GM18861 (cell line): ENCODE results near the gene EDEM3.

Source experiments
- ATAC-seq: cut with Tn5 transposase; IDR thresholded peaks from one replicate; pipeline ENCODE4 v1.9.1; 2021; ENCODE audit not compliant: unreplicated experiment

Gene EDEM3

DNA sequence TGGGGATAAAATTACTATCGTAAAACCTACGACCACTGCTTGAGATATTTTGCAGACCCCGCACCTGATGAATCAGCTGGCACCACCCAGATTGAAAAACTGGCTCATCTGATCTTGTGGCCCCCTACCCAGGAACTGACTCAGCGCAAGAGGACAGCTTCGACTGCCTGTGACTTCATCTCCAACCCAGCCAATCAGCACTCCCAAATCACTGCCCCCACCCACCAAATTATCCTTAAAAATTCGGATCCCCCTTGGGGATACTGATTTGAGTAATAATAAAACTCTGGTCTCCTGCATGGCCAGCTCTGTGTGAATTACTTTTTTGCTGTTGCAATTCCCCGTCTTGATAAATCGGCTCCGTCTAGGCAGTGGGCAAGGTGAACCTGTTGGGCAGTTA lies 81.4 kb downstream of the EDEM3 start:
- no peak for ATAC-seq

DNA sequence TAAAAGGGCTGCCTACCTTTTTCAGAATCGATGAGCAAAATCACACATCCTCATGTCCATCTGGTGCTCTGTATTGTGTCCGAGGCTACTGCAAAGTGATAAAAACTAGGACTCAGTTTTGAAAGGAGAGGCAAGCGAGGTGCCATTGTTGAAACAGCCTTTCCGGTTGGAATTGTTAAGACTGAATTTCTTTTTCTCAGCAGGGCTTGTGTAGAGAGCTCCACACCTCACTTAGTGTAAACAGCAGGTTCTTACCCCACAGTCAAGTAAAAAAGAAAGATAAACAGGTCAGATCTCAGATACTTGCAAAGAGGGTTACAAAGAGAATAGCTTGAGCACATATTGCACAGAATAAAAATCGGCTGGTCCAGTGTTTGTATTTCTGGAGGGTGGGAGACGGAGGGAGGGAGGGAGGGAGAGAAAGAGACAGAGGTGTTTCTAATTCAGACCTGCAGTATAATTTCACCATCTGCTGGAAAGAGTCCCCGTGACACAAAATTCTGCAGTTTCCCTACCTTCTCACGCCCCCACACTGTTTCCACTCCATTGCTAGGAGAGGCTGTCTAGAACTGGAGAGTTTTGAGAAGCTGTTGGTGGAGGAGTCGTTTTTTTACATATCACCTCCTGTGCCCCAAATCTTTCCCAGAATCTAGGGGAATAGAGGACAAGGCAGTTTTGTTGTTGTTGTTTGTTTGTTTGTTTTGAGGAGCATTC lies 82.5 kb downstream of the EDEM3 start:
- no peak for ATAC-seq

DNA sequence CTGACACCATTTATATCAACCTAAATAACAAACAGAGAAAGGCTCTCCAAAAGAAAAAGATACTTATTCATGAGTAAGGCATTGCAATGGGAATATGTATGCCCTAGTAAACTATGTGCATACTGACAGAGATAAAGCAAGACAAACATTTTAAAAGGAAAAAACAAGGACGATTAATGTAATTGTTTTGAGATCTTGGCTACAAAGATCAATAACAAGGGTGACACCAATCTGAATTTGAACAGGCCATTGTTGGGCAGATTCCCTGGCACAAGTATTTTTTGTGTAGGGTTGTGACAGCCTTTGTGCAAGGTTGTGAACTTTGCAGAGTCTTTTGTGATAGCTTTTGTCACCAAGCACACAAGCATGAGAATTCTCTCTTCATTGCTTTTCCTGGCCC lies 85.3 kb downstream of the EDEM3 start:
- no peak for ATAC-seq

DNA sequence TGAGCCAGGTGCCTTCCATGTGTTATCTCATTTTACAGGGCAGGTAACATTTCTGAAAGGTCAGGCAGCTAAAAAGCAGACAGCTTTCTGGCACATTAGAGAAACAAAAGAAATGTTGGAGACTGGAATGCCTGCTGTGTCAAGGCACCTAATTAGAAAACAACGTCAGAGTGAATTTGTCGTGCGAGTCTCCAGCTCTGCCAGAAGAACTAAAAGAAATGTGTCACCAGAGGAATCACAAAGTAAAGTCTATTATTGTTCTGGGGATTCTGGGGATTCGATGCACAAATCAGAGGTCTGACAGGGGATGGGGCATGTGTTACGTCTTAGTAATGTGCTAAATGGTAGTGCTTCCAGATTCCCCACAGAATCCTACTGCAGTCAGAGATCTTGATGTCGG lies 89.3 kb downstream of the EDEM3 start:
- ATAC-seq = no peak

DNA sequence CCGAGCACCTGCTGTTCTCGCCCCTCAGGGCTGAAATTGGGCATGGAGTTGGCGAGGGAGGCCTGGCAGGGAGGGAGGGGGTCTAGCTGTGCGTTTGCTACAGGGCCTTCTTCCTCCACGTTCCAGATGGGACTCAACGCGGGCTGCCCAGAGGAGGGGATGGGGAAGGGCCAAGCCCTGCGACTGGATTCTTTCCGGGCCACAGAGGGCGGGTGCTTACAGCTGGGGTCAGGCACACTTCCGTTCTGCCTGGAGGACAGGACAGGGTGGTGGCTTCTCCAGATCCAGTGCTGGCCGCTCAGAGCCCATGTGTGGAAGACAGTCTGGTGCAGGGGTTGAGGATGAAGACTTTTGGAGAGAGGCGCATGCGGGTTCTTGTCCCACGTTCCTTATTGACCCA lies 90.0 kb downstream of the EDEM3 start:
- ATAC-seq = no peak

DNA sequence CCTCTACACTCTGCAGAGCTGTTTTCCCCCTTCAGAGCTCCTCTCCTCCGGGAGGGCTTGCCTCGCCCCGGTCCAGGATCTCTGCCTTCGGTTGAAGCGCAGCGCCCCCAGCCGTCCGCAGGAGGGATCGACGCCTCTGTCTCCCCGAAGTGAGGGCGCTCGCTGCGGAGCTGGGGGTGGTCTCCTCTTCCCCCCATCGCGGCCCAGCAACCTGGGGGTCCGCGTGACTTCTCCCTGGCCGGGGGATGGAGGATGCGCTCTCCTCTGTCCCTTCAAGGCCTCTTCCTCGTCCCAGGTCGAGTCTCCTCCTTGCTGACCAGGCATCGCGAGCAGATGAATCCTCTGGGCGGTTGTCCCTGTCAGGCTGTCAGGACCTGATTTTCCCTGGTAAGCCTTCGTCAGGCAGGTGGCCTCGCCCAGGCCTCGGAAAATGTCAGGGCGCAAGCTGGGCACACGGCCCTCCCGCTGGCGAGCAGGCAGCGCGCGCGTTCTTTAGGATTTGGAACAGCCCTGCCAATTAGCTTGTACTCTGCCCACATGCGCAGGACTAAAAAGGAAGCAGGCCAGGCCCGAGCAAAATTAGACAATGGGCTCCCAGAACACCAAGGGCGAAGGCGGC lies 90.5 kb downstream of the EDEM3 start:
- ATAC-seq = no peak

DNA sequence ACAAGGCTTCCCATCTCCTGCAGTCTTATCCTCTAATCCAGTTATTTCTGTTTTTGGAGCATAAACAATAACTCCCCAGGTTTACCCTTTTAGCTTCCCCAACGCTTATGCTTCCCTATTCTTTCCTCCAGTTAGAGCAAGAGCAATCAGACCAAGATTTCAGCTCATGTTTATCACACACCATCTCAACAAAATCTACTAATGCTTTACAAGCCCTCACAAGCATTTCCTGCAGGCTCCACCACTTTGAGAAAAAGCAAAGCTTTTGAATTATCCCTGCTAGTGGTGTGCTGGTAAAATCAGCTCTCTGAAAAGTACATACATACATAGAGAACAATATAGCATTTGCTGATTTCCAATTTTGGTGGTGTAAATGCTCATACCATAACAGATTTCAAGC lies 92.9 kb downstream of the EDEM3 start:
- ATAC-seq = no peak

DNA sequence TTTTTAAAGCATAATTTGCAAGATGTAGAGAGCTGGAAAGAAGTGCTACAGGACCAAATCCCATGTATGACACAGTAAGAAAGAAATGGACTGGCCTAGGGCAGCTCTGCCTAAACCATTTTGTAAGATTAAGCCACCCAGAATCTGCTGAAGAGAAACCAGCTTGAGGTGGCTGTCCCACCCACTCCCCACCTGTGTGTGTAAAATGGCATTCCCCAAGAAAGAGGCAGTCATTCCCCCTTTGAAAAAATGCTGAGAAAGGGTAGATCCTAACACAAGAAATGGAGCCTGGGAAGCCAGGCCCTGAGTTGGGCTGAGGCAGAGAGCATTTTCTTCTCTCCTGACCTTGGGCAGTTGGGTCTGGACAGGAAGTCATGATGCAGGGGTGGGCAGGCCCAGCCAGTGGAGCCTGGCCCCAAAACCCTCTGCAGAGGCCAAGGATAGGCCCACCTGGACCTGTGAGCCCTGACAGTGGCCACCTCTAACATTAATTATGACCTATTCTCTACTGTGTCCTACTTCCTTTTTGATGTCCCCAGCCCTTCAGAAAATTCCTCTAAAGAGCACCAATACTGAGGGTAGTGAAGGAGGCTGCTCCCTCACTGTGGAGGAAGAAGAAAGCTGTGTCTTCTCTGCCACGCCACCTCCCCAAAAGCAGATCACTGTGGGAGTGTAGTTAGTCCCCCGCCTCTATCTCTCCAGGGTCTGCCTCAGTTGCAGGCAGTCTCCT lies 94.0 kb downstream of the EDEM3 start:
- no peak for ATAC-seq

DNA sequence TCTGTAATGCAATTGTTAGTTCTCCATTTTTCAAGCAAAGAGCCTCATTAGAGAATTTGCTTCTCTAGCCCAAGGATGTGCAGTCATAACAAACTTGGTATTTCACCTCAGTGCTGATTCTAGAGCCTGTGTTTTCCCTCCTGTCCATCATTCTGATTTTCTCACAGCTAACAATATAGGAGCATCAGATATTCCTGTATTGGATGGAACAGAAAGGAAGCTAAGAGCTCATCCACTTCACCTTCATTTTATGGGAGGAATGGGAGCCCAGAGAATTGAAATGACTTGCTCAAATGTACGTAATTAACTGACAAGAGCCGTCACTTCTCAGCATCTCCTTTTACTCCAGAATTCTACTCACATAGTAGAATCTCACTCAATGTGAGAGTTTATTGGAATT lies 96.6 kb downstream of the EDEM3 start:
- no peak for ATAC-seq

DNA sequence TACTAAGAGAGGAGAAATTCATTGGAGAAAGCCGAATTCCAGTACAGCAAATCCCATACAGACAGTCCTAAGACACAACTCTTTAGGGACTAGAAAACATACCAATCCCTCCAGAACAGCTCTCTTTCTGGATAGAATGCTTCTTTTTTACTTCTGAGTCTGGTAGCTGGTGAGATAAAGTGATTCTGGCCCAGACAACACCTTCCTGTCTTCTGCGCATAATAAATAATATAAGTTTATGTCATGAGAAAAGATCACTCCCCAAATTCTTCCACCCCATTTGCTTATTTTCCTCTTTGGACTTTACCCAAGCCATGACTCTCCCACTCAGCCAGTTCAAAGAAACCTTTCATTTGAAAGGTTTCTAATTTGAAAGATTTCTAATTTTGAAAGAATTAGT lies 98.4 kb downstream of the EDEM3 start:
- no peak for ATAC-seq

DNA sequence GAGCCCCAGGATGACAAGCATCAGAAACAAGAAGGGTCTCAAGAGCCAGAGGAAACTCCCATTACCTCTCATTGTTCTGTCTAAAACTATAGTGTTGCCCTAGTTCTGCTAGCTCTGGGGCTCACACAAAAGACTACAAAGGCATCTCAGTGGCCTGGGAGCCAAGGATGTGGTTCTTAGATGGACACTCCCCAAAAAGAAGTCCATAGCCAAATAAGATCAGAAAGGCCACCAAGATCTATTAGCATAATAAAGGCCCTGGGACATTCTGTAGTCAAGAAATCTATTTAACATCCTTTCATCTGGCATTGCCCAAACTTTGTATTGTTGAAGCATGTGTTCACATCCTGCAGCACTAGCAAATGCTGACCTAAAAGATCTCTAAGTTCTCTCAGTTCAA lies 99.5 kb downstream of the EDEM3 start:
- ATAC-seq = no peak

DNA sequence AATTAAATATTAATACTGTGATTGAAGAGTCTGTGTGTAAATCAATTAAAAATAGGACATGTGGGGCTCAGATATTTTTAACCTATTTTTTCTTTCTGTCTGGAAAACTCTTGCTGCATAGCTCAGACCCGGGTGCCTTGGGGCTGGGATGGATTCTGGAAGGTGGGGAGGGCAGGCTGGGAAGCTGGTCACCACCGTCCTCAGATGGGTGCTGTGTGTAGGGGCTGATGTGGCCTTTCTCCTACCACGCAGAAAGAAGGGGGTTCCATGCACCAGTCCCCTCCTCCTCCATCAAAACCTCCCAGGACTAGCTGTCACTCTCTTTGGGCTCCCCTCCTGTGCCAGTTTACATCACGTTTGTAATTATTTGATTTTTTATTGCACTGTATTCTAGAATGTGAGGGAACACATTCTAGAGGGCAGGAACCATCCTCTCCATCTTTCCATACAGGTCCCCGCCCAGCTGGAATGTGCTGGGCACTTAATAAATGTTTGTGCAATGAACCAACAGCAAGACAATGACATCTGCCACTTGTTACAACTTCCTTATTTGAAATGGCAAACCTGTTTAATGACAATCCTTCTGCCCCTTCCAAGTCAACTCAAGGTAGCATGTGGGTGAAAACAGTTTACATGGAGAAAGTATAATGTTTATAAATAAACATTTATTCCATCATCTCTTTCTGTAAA lies 104.3 kb downstream of the EDEM3 start:
- no peak for ATAC-seq

DNA sequence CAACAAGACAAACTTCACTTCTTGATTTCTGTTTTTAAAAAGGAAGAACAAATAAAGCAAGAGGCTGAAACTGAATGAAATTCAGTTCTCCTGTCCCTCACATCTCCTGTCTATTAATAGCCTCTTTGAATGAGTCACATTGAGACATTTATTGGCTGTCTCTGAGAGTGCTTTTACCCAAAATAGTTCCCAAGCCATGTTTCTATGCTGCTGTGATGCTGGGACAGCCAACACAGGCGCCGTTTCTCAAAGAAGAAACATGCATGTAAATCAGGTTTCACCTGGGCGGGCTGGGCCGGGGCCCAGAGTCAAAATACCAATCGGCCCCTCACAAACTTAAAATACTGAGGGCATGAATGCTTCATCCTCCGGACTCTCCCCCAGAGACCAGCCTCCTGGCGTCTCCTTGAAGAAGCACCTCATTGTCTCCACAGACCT lies 105.2 kb downstream of the EDEM3 start:
- ATAC-seq = peak; percentile 58

DNA sequence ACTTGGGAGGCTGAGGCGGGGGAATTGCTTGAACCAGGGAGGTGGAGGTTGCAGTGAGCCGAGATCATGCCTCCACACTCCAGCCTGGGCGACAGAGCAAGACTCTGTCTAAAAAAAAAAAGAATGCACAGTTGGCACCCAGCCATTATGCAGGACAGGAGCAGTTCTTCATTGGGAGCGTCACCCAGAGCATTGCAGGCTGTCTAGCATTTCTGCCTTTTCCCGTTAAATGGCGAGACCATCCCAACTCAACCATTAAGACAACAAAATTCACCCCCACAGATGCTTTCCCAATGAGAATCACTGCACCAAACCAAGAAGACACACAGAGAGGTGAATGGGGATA lies 105.8 kb downstream of the EDEM3 start:
- no peak for ATAC-seq

DNA sequence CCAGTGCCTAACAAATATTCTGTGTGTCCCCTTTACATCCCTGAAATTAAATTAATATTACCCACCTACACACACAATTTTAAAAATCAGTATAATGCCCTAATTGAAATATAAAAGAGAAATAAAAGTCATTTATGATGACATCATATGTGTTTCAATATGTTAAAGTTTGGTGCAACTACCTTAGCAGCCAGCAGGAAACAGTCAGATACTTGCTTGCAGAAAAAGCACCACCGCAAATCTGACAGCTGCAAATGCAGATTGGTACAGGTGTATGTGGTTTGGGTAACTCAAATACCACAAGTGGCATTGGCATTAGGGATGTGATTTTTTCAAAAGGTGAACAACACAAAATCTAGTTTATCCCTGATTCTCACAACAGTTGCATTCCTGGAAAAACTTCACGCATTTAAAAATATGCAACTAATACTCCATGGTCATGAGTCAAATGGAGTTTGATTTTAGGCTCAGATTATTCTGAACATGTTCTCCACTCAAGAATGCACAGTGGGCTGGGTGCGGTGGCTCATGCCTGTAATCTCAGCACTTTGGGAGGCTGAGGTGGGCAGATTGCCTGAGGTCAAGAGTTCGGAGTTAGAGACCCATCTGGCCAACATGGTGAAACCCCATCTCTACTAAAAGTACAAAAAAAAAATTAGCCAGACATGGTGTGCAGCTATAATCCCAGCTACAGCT lies 106.3 kb downstream of the EDEM3 start:
- no peak for ATAC-seq

DNA sequence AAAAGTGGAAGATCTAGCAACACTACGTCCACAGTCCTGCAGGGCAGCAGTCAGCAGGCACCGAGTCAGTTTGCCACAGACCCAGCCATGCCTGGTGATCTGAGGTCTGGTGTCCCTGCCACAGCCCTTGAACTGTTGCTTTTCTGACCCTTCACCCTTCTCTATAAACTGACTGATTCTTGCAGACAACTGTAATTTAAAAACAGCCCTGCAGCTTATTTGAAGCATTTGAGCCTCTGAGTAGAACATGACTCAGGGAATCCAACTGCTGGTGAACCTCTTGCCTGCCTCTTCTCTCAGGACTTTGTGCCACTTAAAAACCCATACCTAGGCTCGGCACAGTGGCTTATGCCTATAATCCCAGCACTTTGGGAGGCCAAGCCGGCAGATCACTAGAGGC lies 107.2 kb downstream of the EDEM3 start:
- no peak for ATAC-seq

DNA sequence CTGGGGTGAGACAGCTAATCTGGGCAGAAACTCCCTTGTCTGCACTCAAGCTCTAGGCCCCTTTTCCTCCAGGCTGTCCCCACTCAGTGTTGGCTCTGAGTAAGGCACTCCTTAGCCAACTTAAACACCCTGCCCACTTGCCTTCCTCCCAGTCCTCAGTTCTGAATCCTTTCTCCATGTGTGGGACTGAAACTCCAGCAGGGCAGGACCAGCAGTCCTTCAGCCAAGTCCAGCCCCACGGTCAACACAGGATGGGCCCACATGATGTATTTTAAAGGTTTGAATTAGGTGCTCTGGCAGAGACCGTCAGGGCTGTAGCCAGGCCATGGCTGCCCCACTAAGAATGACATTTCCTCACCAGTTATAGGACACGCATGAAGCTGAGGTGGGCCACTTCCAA lies 107.8 kb downstream of the EDEM3 start:
- no peak for ATAC-seq

DNA sequence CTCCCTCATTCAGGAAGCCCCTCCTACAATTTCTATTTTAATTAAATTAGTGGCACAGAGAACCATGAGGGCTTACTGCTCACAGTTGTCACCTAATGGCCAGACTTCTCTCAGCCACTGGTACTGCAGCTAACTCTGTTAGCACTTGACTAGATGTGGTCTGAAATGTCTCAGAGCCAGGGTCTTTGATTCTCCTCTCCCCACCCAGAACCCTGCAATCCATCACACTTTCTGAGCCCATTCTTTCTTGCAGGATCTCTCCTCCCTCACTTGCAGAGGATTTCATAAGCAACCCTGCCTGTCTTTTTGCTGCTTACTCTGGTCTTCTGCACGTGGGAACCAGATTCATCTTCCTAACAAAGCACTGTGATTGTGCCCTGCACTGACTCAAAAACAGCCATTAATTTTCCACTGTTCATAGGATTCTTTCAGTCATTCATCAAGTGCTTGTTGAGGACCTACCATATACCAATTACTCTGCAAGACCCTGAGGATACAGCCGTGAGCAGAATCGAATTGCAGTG lies 108.4 kb downstream of the EDEM3 start:
- no peak for ATAC-seq

DNA sequence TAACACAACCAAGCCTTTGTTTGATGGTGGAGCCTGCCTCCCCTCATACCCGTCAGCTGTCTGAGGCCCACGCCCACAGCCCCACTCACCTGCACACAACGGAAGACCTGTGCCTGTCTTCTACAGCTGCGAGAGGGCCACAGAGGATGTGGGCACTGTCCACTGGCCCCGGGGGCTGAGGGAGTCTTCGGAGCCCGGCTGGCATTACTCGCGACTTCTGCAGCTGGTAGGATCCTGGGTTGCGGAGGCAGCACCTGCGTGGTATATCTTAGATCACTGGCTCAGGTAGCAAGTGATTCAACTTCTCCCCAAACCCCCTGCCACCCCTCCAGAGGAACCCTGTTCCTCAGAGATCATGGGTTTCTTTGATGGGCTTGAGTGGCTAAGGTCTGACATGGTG lies 109.9 kb downstream of the EDEM3 start:
- no peak for ATAC-seq

DNA sequence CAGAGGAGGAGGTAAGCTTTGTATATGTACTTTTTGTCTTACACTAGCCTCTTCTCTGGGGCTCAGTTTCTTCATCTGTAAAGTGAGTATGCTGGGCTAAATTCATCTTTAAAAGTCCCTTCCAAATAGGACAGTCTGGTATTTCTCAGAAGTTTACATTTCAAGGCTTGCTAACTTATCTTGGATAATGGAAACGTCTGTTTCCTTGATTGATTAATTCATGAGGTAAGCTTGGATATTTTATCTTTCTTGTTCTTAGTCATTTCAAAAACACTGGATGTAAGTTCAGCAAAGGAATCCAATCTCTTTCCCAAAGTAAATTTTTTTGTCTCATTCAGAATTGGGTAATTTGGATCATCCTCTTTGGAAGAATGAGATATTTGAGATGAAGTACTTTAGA lies 111.0 kb downstream of the EDEM3 start:
- no peak for ATAC-seq

DNA sequence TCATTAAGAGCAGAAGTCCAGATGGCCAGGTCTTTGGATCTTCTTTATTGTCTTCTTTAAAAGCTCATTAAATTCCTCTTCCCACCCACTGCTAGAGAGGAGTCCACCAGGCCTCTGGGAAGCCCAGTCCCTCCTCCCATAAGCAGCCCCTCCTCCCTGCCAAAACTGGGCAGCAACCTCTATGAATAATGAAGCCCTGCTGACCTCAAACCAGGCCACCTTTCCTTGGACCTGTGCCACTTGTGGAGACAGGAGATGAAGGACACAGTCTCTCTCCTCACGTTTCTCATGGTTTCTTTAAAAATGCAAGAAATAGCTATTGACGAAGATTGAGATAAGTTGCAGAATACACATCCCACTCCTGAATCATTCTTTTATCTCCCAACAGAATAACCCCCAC lies 112.8 kb downstream of the EDEM3 start:
- ATAC-seq = no peak
